IMR-90 (cell line): ENCODE results near the gene NLRC3. TPM values are rescaled to one million over a fixed set of nuclear protein-coding genes. Genes with fewer than 3 reads are reported as not detected.

Source experiments
- ATAC-seq: fragments of 200-7000 bp; cut with Tn5 transposase; 2 replicates; pipeline ENCODE4 v1.9.1; 2020; ENCODE audit warnings: low read depth, mild to moderate bottlenecking, moderate library complexity
- BruUV-seq: library from RNA; stranded (reverse); fragments of 400-500 nt; replicated peaks from 2 replicates; lab custom pipeline; 2021; lab: Mats Ljungman, UMichigan
- CTCF ChIA-PET: fragments of 300-600 bp; formaldehyde crosslinking; extraction: SDS; loops from one replicate; lab custom pipeline; 2021; ENCODE audit warnings: antibody characterized with exemption; lab: Yijun Ruan, JAX
- POLR2A ChIA-PET: fragments of 300-600 bp; sonication (Branson Sonifier 250); formaldehyde crosslinking; loops from one replicate; lab custom pipeline; 2022; ENCODE audit warnings: antibody characterized with exemption; ENCODE audit not compliant: unreplicated experiment; lab: Charles Lee
- DNase-seq: peaks from one replicate; pipeline ENCODE4 v3.0.0; 2013
- H2AFZ ChIP-seq: replicated peaks from 2 replicates; pipeline ENCODE3; 2013; ENCODE audit warnings: low read length, mild to moderate bottlenecking; ENCODE audit not compliant: poor library complexity
- H2AK5ac ChIP-seq: 2 replicates; pipeline ENCODE4 v1.6.1; 2013; ENCODE audit warnings: low read depth, low read length, inconsistent platforms
- H2AK9ac ChIP-seq: replicated peaks from 2 replicates; pipeline ENCODE3; 2013; ENCODE audit warnings: mild to moderate bottlenecking, low read depth, low read length, moderate library complexity; ENCODE audit not compliant: poor library complexity
- H2BK120ac ChIP-seq: 2 replicates; pipeline ENCODE4 v1.6.1; 2013; ENCODE audit warnings: low read depth, low read length, inconsistent platforms
- H2BK15ac ChIP-seq: 3 replicates; pipeline ENCODE4 v1.6.1; 2013; ENCODE audit warnings: low read depth, low read length, inconsistent platforms
- H2BK20ac ChIP-seq: 2 replicates; pipeline ENCODE4 v1.6.1; 2013; ENCODE audit warnings: low read depth, mild to moderate bottlenecking, inconsistent platforms, low read length, moderate library complexity
- H2BK5ac ChIP-seq: 2 replicates; pipeline ENCODE4 v1.6.1; 2013; ENCODE audit warnings: mild to moderate bottlenecking, low read depth, low read length, inconsistent platforms; ENCODE audit not compliant: poor library complexity, severe bottlenecking
- H3K14ac ChIP-seq: replicated peaks from 2 replicates; pipeline ENCODE4 v1.6.1; 2013; ENCODE audit warnings: low read depth, low read length, inconsistent platforms
- H3K18ac ChIP-seq: 2 replicates; pipeline ENCODE4 v1.6.1; 2013; ENCODE audit warnings: low read depth, low read length, control low read depth
- H3K23ac ChIP-seq: 2 replicates; pipeline ENCODE4 v1.6.1; 2013; ENCODE audit warnings: low read depth, low read length, inconsistent platforms
- H3K27ac ChIP-seq: 2 replicates; pipeline ENCODE4 v1.5.1; 2013; ENCODE audit warnings: mild to moderate bottlenecking, control low read depth, low read length; ENCODE audit not compliant: insufficient read depth
- H3K27me3 ChIP-seq: 2 replicates; pipeline ENCODE4 v1.6.1; 2013; ENCODE audit warnings: low read length; ENCODE audit not compliant: control insufficient read depth, insufficient read depth
- H3K36me3 ChIP-seq: 2 replicates; pipeline ENCODE4 v1.6.1; 2013; ENCODE audit warnings: low read length, mixed read lengths; ENCODE audit not compliant: control insufficient read depth, insufficient read depth
- H3K4ac ChIP-seq: 2 replicates; pipeline ENCODE4 v1.6.1; 2013; ENCODE audit warnings: low read depth, low read length, inconsistent platforms
- H3K4me1 ChIP-seq: 2 replicates; pipeline ENCODE4 v1.6.1; 2013; ENCODE audit warnings: low read length, mixed read lengths; ENCODE audit not compliant: control insufficient read depth, insufficient read depth
- H3K4me2 ChIP-seq: 2 replicates; pipeline ENCODE4 v1.6.1; 2013; ENCODE audit warnings: low read depth, mild to moderate bottlenecking, control low read depth, low read length, moderate library complexity
- H3K4me3 ChIP-seq: 2 replicates; pipeline ENCODE4 v1.5.1; 2013; ENCODE audit warnings: low read depth, mild to moderate bottlenecking, control low read depth, low read length, moderate library complexity; ENCODE audit not compliant: insufficient read depth
- H3K56ac ChIP-seq: 2 replicates; pipeline ENCODE4 v1.6.1; 2013; ENCODE audit warnings: low read length, inconsistent platforms; ENCODE audit not compliant: insufficient read depth; ENCODE audit errors: extremely low read depth
- H3K79me1 ChIP-seq, 2 experiments: 2 replicates each; pipeline ENCODE4 v1.6.1; 2013; ENCODE audit warnings: low read length in 2 of 2, inconsistent platforms in 1 of 2, low read depth in 1 of 2
- H3K9ac ChIP-seq: 2 replicates; pipeline ENCODE4 v1.6.1; 2013; ENCODE audit warnings: low read depth, low read length, control low read depth
- H3K9me1 ChIP-seq: 2 replicates; pipeline ENCODE4 v1.6.1; 2013; ENCODE audit warnings: low read length, inconsistent platforms; ENCODE audit not compliant: insufficient read depth
- H3K9me3 ChIP-seq: 2 replicates; pipeline ENCODE4 v1.6.1; 2013; ENCODE audit warnings: low read length; ENCODE audit not compliant: control insufficient read depth, insufficient read depth
- H4K20me1 ChIP-seq: 2 replicates; pipeline ENCODE4 v1.6.1; 2013; ENCODE audit warnings: low read length, inconsistent platforms; ENCODE audit not compliant: insufficient read depth
- H4K5ac ChIP-seq: 2 replicates; pipeline ENCODE4 v1.6.1; 2013; ENCODE audit warnings: mild to moderate bottlenecking, low read depth, low read length, control low read depth
- H4K8ac ChIP-seq, 2 experiments: 2 replicates each; pipeline ENCODE4 v1.6.1; 2013; ENCODE audit warnings: low read depth in 2 of 2, low read length in 2 of 2, control low read depth in 1 of 2, inconsistent platforms in 1 of 2
- H4K91ac ChIP-seq: 2 replicates; pipeline ENCODE4 v1.6.1; 2013; ENCODE audit warnings: low read depth, low read length, inconsistent platforms; ENCODE audit not compliant: insufficient read depth
- BHLHE40 ChIP-seq: fragments of 150-350 bp; IDR thresholded peaks from 2 replicates; pipeline ENCODE4 v1.6.1; 2016; ENCODE audit warnings: mild to moderate bottlenecking, low read depth, low read length
- CEBPB ChIP-seq: IDR thresholded peaks from 2 replicates; pipeline ENCODE4 v1.6.1; 2012; ENCODE audit warnings: low read depth, low read length, improper control_type of control experiment
- MAFK ChIP-seq: IDR thresholded peaks from 2 replicates; pipeline ENCODE4 v1.6.1; 2012; ENCODE audit warnings: low read depth, low read length, improper control_type of control experiment
- MAZ ChIP-seq: IDR thresholded peaks from 2 replicates; pipeline ENCODE4 v1.6.1; 2012; ENCODE audit warnings: low read depth, mild to moderate bottlenecking, low read length, improper control_type of control experiment, moderate library complexity, borderline replicate concordance
- NFE2L2 ChIP-seq: fragments of 150-350 bp; IDR thresholded peaks from 2 replicates; pipeline ENCODE4 v1.6.1; 2016; ENCODE audit warnings: low read depth, mild to moderate bottlenecking, low read length
- POLR2A ChIP-seq: IDR thresholded peaks from 2 replicates; pipeline ENCODE4 v1.6.1; 2012; ENCODE audit warnings: mild to moderate bottlenecking, low read depth, low read length
- RAD21 ChIP-seq: IDR thresholded peaks from 2 replicates; pipeline ENCODE4 v1.6.1; 2012; ENCODE audit warnings: low read length, improper control_type of control experiment
- RCOR1 ChIP-seq: IDR thresholded peaks from 2 replicates; pipeline ENCODE4 v1.6.1; 2012; ENCODE audit warnings: mild to moderate bottlenecking, low read length, improper control_type of control experiment; ENCODE audit not compliant: insufficient replicate concordance
- SMC3 ChIP-seq: fragments of 150-350 bp; IDR thresholded peaks from 2 replicates; pipeline ENCODE4 v1.6.1; 2016; ENCODE audit warnings: low read depth, mild to moderate bottlenecking, antibody characterized with exemption, low read length, moderate library complexity
- WGBS, 2 experiments: methylation state at CpG; one replicate each; pipeline versions ENCODE4 v1.1.5 to v1.1.7; 2013; ENCODE audit warnings: missing lambda C conversion rate in 2 of 2; ENCODE audit not compliant: insufficient read length in 1 of 2; ENCODE audit errors: extremely low coverage in 2 of 2; 5-methylcytosine and 5-hydroxymethylcytosine counted together
- dilution Hi-C: fragments of 300-500 bp; cut with HindIII; formaldehyde crosslinking; loops from one replicate; pipeline ENCODE4 v1.14.3; 2018; ENCODE audit warnings: low sequenced_read_pairs; ENCODE audit not compliant: unreplicated experiment
- in situ Hi-C: fragments of 300-500 bp; cut with MboI; formaldehyde crosslinking; loops from 3 replicates; pipeline ENCODE4 v1.14.3; 2019; ENCODE audit warnings: low sequenced_read_pairs, inconsistent platforms, mixed read lengths
- intact Hi-C: fragments of 100-400 bp; cut with micrococcal nuclease; formaldehyde crosslinking; loops from 2 replicates; pipeline ENCODE4 v1.10.0; 2022
- polyA plus RNA-seq, 3 experiments: library from polyadenylated mRNA; depleted of rRNA; stranded (reverse); fragments of >200 nt; gene quantifications; 2 replicates each; pipeline ENCODE4 v1.2.3, GENCODE V29; 2012; ENCODE audit warnings: low replicate concordance in 1 of 3
- total RNA-seq: library from RNA; depleted of rRNA; stranded (reverse); fragments of >200 nt; gene quantifications from 2 replicates; pipeline ENCODE4 v1.2.3, GENCODE V29; 2012
- TF ChIP-seq, protein P1 (sequence below): fragments of 150-350 bp; IDR thresholded peaks from 2 replicates; pipeline ENCODE4 v1.6.1; 2017; ENCODE audit warnings: mild to moderate bottlenecking, antibody characterized with exemption, low read length, low read depth
- TF ChIP-seq, protein P2 (sequence below): fragments of 150-350 bp; IDR thresholded peaks from 2 replicates; pipeline ENCODE4 v1.6.1; 2016; ENCODE audit warnings: low read depth, mild to moderate bottlenecking, low read length, moderate library complexity, borderline replicate concordance

The NLRC3 gene
- total and polyA plus RNA-seq, 2 of the 4 experiments (the other 2 are of a cell fraction) = not detected

DNA sequence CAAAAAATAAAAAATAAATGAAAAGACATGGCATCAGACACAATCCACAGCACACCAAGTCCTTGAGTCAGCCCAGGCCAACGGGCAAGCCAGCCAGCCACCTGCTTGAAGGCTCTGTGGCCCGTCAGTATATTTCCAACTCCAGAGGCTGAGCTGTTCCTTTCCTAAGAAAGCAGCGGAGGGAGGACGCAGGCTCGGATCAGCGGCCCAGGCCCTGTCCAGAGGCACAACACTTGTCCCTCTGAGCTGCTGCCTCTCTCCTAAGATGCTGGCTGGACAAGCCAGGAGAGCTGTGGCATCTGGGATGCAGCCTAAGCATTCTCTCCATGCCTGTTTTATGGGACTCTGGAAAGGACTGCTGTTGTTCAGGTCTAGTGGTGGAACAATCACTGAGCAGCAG lies 14.8 kb upstream of the NLRC3 start:
- Histone ChIP-seq H3K4me3 (no peak overlapping the region), H4K5ac (no peak overlapping the region), H3K9me3 (no peaks in the 10 kb centered on the region), H3K9ac (no peak overlapping the region), H3K9me1 (peaks cover 6% of the 10 kb centered on the region; the same call in 1 of the 2 replicates), H3K14ac (no peak overlapping the region), H3K27ac (no peak overlapping the region), H3K79me1 (no peaks in the 10 kb centered on the region), H4K20me1 (no peaks in the 10 kb centered on the region), H4K8ac (no peak overlapping the region), H3K27me3 (no peaks in the 10 kb centered on the region), H3K18ac (no peak overlapping the region), H3K4ac (no peak overlapping the region), H3K23ac (no peak overlapping the region), H4K91ac (no peak overlapping the region), H2AK5ac (no peak overlapping the region), H2BK20ac (no peak overlapping the region), H3K56ac (no peak overlapping the region), H3K4me2 (no peak overlapping the region), H3K36me3 (peaks cover 21% of the 10 kb centered on the region; the same call in 1 of the 2 replicates), H2AFZ (no peak overlapping the region), H2BK15ac (no peak overlapping the region), H2BK5ac (no peak overlapping the region), H2AK9ac (no peak overlapping the region), H3K4me1 (no peaks in the 10 kb centered on the region), H2BK120ac (no peak overlapping the region)
- WGBS, 2 experiments = 100% methylated on average over 2 of the region's 6 CpGs; no CpG with 5 or more reads in 1 of the 2 experiments
- intact Hi-C loops (no loop called here), dilution Hi-C loops (no loop called here), in situ Hi-C loops (no loop called here)
- ChIA-PET CTCF (no interaction called here), POLR2A (no interaction called here)
- no peak for TF ChIP-seq POLR2A
- no peak for TF ChIP-seq CEBPB
- TF ChIP-seq MAZ = no peak
- no peak for TF ChIP-seq MAFK
- no peak for TF ChIP-seq SMC3
- no peak for TF ChIP-seq RCOR1
- TF ChIP-seq NFE2L2 = no peak
- TF ChIP-seq RAD21 = no peak
- TF ChIP-seq, protein P1, sequence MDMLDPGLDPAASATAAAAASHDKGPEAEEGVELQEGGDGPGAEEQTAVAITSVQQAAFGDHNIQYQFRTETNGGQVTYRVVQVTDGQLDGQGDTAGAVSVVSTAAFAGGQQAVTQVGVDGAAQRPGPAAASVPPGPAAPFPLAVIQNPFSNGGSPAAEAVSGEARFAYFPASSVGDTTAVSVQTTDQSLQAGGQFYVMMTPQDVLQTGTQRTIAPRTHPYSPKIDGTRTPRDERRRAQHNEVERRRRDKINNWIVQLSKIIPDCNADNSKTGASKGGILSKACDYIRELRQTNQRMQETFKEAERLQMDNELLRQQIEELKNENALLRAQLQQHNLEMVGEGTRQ = no peak
- no peak for TF ChIP-seq BHLHE40
- TF ChIP-seq, protein P2, sequence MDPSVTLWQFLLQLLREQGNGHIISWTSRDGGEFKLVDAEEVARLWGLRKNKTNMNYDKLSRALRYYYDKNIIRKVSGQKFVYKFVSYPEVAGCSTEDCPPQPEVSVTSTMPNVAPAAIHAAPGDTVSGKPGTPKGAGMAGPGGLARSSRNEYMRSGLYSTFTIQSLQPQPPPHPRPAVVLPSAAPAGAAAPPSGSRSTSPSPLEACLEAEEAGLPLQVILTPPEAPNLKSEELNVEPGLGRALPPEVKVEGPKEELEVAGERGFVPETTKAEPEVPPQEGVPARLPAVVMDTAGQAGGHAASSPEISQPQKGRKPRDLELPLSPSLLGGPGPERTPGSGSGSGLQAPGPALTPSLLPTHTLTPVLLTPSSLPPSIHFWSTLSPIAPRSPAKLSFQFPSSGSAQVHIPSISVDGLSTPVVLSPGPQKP = no peak
- ATAC-seq (no peak), DNase-seq (no peak)
- BruUV-seq = no TSS peak
